MM.1S (cell line): Measurements from ENCODE around the gene SLC25A11.
A peak's percentile ranks its signal among the peaks of the same experiment; 100 is the strongest.

Experiments
- DNase-seq: peaks from one replicate; pipeline ENCODE4 v3.0.0-alpha.2; 2015
- H2AFZ ChIP-seq: fragments of 300-600 bp; sonication (generic); 2 replicates; pipeline ENCODE4 v1.6.0; 2016; ENCODE audit warnings: antibody characterized with exemption, low read length
- H3F3A ChIP-seq: fragments of 300-600 bp; sonication (generic); 2 replicates; pipeline ENCODE4 v1.6.1; 2016; ENCODE audit warnings: mild to moderate bottlenecking, antibody characterized with exemption, low read length, moderate library complexity, mixed read lengths; ENCODE audit not compliant: insufficient read depth
- H3K27ac ChIP-seq: fragments of 300-600 bp; sonication (generic); 2 replicates; pipeline ENCODE4 v1.5.1; 2016; ENCODE audit warnings: mild to moderate bottlenecking, low read length
- H3K27me3 ChIP-seq: fragments of 300-600 bp; sonication (generic); replicated peaks from 2 replicates; pipeline ENCODE4 v1.6.0; 2016; ENCODE audit warnings: low read length; ENCODE audit not compliant: insufficient read depth
- H3K36me3 ChIP-seq: fragments of 300-600 bp; sonication (generic); replicated peaks from 2 replicates; pipeline ENCODE4 v1.6.1; 2016; ENCODE audit warnings: mild to moderate bottlenecking, low read length, mixed read lengths; ENCODE audit not compliant: insufficient read depth
- H3K4me1 ChIP-seq: fragments of 300-600 bp; sonication (generic); 2 replicates; pipeline ENCODE4 v1.6.1; 2016; ENCODE audit warnings: low read length, mixed read lengths
- H3K4me2 ChIP-seq: fragments of 300-600 bp; sonication (generic); 2 replicates; pipeline ENCODE4 v1.6.0; 2016; ENCODE audit warnings: low read depth, low read length
- H3K4me3 ChIP-seq: fragments of 300-600 bp; sonication (generic); 2 replicates; pipeline ENCODE4 v1.5.1; 2016; ENCODE audit warnings: low read length, mixed read lengths
- H3K79me2 ChIP-seq: fragments of 300-600 bp; sonication (generic); 2 replicates; pipeline ENCODE4 v1.6.1; 2016; ENCODE audit warnings: mixed run types, low read length, mixed read lengths
- H3K9ac ChIP-seq: fragments of 300-600 bp; sonication (generic); 2 replicates; pipeline ENCODE4 v1.6.1; 2016; ENCODE audit warnings: low read length, mixed read lengths
- H3K9me2 ChIP-seq: fragments of 300-600 bp; sonication (generic); replicated peaks from 2 replicates; pipeline ENCODE4 v1.6.1; 2016; ENCODE audit warnings: mild to moderate bottlenecking, low read length, mixed read lengths; ENCODE audit not compliant: insufficient read depth
- H3K9me3 ChIP-seq: fragments of 300-600 bp; sonication (generic); replicated peaks from 2 replicates; pipeline ENCODE4 v1.6.1; 2016; ENCODE audit warnings: mild to moderate bottlenecking, low read length, mixed read lengths; ENCODE audit not compliant: insufficient read depth
- H4K20me1 ChIP-seq: fragments of 300-600 bp; sonication (generic); 2 replicates; pipeline ENCODE4 v1.6.1; 2016; ENCODE audit warnings: mild to moderate bottlenecking, low read length, moderate library complexity, mixed read lengths; ENCODE audit not compliant: insufficient read depth
- CTCF ChIP-seq: fragments of 300-600 bp; sonication (generic); IDR thresholded peaks from 2 replicates; pipeline ENCODE4 v1.5.1; 2016; ENCODE audit warnings: antibody characterized with exemption, low read length, mixed read lengths
- EZH2 ChIP-seq: fragments of 300-600 bp; sonication (generic); optimal IDR thresholded peaks from 2 replicates; pipeline ENCODE3; 2017; ENCODE audit warnings: low read depth, mild to moderate bottlenecking, antibody characterized with exemption, low read length, mixed read lengths
- EZH2phosphoT487 ChIP-seq: fragments of 300-600 bp; sonication (generic); IDR thresholded peaks from 2 replicates; pipeline ENCODE4 v1.6.1; 2018; ENCODE audit warnings: antibody characterized with exemption, low read length

SLC25A11 gene

GRCh38 chr17:4941319-4941610 lies 1.4 kb upstream of the SLC25A11 start:
- peaks cover 18% of the 10 kb centered on the region for H4K20me1 ChIP-seq
- peak overlapping the region; percentile 91; the same call in 1 of the 2 replicates for H3K27ac ChIP-seq
- peaks cover 85% of the 10 kb centered on the region for H3K79me2 ChIP-seq
- no peaks in the 10 kb centered on the region for H3K9me2 ChIP-seq
- TF ChIP-seq CTCF (no peak), EZH2 (no peak), EZH2phosphoT487 (no peak)
- no peaks in the 10 kb centered on the region for H3K27me3 ChIP-seq
- H3F3A ChIP-seq = peaks cover 55% of the 10 kb centered on the region
- peak overlapping the region; percentile 96 for H3K4me2 ChIP-seq
- no peak overlapping the region for H2AFZ ChIP-seq
- peaks cover 40% of the 10 kb centered on the region for H3K4me1 ChIP-seq
- H3K9ac ChIP-seq = peak overlapping the region; percentile 95
- DNase-seq = no peak
- no peaks in the 10 kb centered on the region for H3K9me3 ChIP-seq
- H3K36me3 ChIP-seq = no peaks in the 10 kb centered on the region
- H3K4me3 ChIP-seq = peak overlapping the region; percentile 78

GRCh38 chr17:4940555-4941318 lies 891 bp upstream of the SLC25A11 start:
- peak overlapping the region; percentile 96 for H3K4me2 ChIP-seq
- H3K79me2 ChIP-seq = peaks cover 80% of the 10 kb centered on the region
- H3K4me1 ChIP-seq = peaks cover 37% of the 10 kb centered on the region
- H2AFZ ChIP-seq = peak overlapping the region; percentile 63
- H3F3A ChIP-seq = peaks cover 51% of the 10 kb centered on the region
- no peaks in the 10 kb centered on the region for H3K9me3 ChIP-seq
- H3K9me2 ChIP-seq = no peaks in the 10 kb centered on the region
- peak overlapping the region; percentile 95 for H3K9ac ChIP-seq
- no peak for DNase-seq
- H3K27ac ChIP-seq = peak overlapping the region; percentile 91
- TF ChIP-seq EZH2 (no peak), CTCF (no peak), EZH2phosphoT487 (no peak)
- H3K4me3 ChIP-seq = peak overlapping the region; percentile 78
- no peaks in the 10 kb centered on the region for H3K36me3 ChIP-seq
- no peaks in the 10 kb centered on the region for H3K27me3 ChIP-seq
- peaks cover 15% of the 10 kb centered on the region for H4K20me1 ChIP-seq

GRCh38 chr17:4939546-4939795 lies 375 bp downstream of the SLC25A11 start:
- Histone ChIP-seq H4K20me1 (peaks cover 3% of the 10 kb centered on the region), H3K9ac (peak overlapping the region; percentile 95), H3K27me3 (no peaks in the 10 kb centered on the region), H3K4me2 (peak overlapping the region; percentile 96), H3K4me3 (peak overlapping the region; percentile 78), H3K36me3 (no peaks in the 10 kb centered on the region), H3K9me2 (no peaks in the 10 kb centered on the region), H3K4me1 (peaks cover 27% of the 10 kb centered on the region), H3K79me2 (peaks cover 67% of the 10 kb centered on the region), H2AFZ (peak overlapping the region; percentile 77), H3F3A (peaks cover 42% of the 10 kb centered on the region), H3K9me3 (no peaks in the 10 kb centered on the region), H3K27ac (peak overlapping the region; percentile 91)
- TF ChIP-seq CTCF (no peak), EZH2phosphoT487 (no peak), EZH2 (no peak)
- DNase-seq = no peak
